Testis (tissue), 3 donors: ENCODE results near the gene KTI12. TPM values are rescaled to one million over a fixed set of nuclear protein-coding genes. Genes with fewer than 3 reads are reported as not detected.
"Not testable (repeated sequence)": the region's sequence is repeated elsewhere in the genome, so short reads cannot be mapped to it uniquely, and the experiment has no call there.

Experiments
- DNase-seq: peaks from one replicate; pipeline ENCODE4 v3.0.0-alpha.2; 2019
- H3K27ac ChIP-seq, 2 donors: fragments of 200-600 bp; sonication (generic); one replicate each; pipeline ENCODE4 v1.5.1; 2019
- H3K27me3 ChIP-seq: fragments of 200-600 bp; sonication (generic); one replicate; pipeline ENCODE4 v1.5.1; 2019
- H3K36me3 ChIP-seq: fragments of 200-600 bp; sonication (generic); one replicate; pipeline ENCODE4 v1.5.1; 2017; ENCODE audit warnings: low read depth; ENCODE audit errors: missing control alignments
- H3K4me1 ChIP-seq: fragments of 200-600 bp; sonication (generic); one replicate; pipeline ENCODE4 v1.5.1; 2019
- H3K4me3 ChIP-seq, 2 donors: fragments of 200-600 bp; sonication (generic); one replicate each; pipeline ENCODE4 v1.5.1; 2017 to 2019
- H3K9me3 ChIP-seq: fragments of 200-600 bp; sonication (generic); one replicate; pipeline ENCODE4 v1.5.1; 2017
- POLR2A ChIP-seq: fragments of 450-650 bp; IDR thresholded peaks from one replicate; pipeline ENCODE4 v1.6.1; 2017; ENCODE audit warnings: antibody characterized with exemption, mild to moderate bottlenecking, moderate library complexity
- WGBS, 2 donors: methylation state at CpG; one replicate each; pipeline ENCODE4 v1.1.5; 2018; 5-methylcytosine and 5-hydroxymethylcytosine counted together
- intact Hi-C: fragments of 100-400 bp; cut with DNase I; formaldehyde crosslinking; loops from one replicate; pipeline ENCODE4 v1.15.1; 2023; ENCODE audit warnings: low total_unique reads
- polyA plus RNA-seq: library from polyadenylated mRNA; stranded (reverse); fragments of 350-450 nt; fragmentation: Illumina TruSeq; extraction: RNeasy Lipid Tissue Mini Kit (QIAGEN cat#74804); gene quantifications from one replicate; pipeline ENCODE4 v1.2.3, GENCODE V29; 2014; ENCODE audit warnings: low read depth, low replicate concordance; ENCODE audit not compliant: insufficient read depth
- total RNA-seq, 2 donors: library from RNA; depleted of rRNA; stranded (reverse); fragments of >200 nt; gene quantifications; one replicate each; pipeline ENCODE4 v1.2.3, GENCODE V29; 2016
- TF ChIP-seq, protein P1 (sequence below), 3 experiments: fragments of 450-650 bp in 2 of 3; fragments of 200-600 bp in 1 of 3; sonication (generic) in 1 of 3; IDR thresholded peaks; one replicate each; pipeline ENCODE4 v1.5.1; 2016 to 2019; ENCODE audit warnings: antibody characterized with exemption in 3 of 3, mild to moderate bottlenecking in 2 of 3, moderate library complexity in 1 of 3

KTI12 gene
- total and polyA plus RNA-seq, 3 donors from 2014 or later = 10.6 to 15.7 (median 15.2) TPM

DNA sequence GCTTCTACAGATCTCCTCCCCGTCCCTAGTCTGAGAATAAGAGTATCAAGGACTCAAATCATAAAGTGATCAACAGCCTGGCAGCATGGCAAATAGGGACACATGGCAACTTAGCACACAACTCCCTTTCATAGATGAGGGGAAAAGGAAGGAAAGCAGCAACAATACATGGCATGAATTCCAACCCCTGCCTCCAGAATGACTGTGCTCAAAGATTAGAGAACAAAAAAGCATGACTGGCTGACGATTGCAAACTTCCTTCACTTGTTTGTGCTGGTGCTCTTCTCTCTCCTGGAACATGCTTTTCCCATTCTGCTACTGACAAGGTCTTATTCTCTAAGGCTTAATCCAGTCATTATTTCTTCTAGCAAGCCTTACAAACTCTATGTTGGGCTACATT is 11.5 kb downstream of the KTI12 start:
- WGBS, 2 donors = 64 to 80% methylated on average over 2 of the region's 2 CpGs
- Histone ChIP-seq H3K27me3 (no peaks in the 10 kb centered on the region), H3K4me1 (no peaks in the 10 kb centered on the region), H3K9me3 (no peaks in the 10 kb centered on the region), H3K27ac (no peak overlapping the region), H3K36me3 (no peaks in the 10 kb centered on the region), H3K4me3 (no peak overlapping the region)
- no peak for TF ChIP-seq POLR2A
- TF ChIP-seq, protein P1, sequence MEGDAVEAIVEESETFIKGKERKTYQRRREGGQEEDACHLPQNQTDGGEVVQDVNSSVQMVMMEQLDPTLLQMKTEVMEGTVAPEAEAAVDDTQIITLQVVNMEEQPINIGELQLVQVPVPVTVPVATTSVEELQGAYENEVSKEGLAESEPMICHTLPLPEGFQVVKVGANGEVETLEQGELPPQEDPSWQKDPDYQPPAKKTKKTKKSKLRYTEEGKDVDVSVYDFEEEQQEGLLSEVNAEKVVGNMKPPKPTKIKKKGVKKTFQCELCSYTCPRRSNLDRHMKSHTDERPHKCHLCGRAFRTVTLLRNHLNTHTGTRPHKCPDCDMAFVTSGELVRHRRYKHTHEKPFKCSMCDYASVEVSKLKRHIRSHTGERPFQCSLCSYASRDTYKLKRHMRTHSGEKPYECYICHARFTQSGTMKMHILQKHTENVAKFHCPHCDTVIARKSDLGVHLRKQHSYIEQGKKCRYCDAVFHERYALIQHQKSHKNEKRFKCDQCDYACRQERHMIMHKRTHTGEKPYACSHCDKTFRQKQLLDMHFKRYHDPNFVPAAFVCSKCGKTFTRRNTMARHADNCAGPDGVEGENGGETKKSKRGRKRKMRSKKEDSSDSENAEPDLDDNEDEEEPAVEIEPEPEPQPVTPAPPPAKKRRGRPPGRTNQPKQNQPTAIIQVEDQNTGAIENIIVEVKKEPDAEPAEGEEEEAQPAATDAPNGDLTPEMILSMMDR (IDR thresholded peaks at IDR 0.05) = no peak
- DNase-seq = no peak
- intact Hi-C loops = no loop called here

DNA sequence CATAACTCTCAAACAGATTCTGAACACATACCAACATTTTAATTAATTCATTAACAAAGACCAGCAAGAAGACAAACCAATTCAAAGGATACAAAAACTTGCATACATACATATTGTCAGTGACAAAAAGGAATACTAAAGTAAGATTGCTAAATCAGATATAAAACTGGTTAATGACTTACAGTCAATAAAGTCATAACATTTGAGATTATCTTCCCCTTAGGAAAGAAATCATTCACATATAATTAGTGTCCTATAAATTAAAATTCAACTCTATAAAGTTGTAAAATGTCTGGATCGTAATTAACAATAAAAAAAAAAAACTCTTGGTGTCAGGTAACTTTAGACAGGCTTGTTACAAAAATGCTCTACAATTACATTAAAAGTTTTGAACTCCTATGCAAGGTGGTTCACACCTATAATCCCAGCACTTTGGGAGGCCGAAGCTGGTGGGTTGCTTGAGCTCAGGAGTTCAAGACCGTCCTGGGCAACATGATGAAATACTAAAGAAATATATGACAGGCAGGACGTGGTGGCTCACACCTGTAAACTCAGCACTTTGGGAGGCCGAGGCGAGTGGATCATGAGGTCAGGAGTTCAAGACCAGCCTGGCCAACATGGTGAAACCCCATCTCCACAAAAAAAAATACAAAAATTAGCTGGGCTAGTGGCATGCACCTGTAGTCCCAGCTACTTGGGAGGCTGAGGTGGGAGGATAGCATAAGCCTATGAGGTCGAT is 25.4 kb downstream of the KTI12 start:
- TF ChIP-seq, protein P1 (IDR thresholded peaks at IDR 0.05) = no peak
- no peak for TF ChIP-seq POLR2A
- no peaks in the 10 kb centered on the region for H3K9me3 ChIP-seq
- DNase-seq = no peak
- WGBS, 2 donors = 88 to 91% methylated on average over 7 of the region's 7 CpGs
- no peaks in the 10 kb centered on the region for H3K27me3 ChIP-seq
- no peak overlapping the region for H3K4me3 ChIP-seq
- intact Hi-C loops = no loop called here
- peaks cover 26% of the 10 kb centered on the region for H3K4me1 ChIP-seq
- H3K36me3 ChIP-seq = no peaks in the 10 kb centered on the region
- peak overlapping the region in 1 of 2 donors; percentile 42 for H3K27ac ChIP-seq

DNA sequence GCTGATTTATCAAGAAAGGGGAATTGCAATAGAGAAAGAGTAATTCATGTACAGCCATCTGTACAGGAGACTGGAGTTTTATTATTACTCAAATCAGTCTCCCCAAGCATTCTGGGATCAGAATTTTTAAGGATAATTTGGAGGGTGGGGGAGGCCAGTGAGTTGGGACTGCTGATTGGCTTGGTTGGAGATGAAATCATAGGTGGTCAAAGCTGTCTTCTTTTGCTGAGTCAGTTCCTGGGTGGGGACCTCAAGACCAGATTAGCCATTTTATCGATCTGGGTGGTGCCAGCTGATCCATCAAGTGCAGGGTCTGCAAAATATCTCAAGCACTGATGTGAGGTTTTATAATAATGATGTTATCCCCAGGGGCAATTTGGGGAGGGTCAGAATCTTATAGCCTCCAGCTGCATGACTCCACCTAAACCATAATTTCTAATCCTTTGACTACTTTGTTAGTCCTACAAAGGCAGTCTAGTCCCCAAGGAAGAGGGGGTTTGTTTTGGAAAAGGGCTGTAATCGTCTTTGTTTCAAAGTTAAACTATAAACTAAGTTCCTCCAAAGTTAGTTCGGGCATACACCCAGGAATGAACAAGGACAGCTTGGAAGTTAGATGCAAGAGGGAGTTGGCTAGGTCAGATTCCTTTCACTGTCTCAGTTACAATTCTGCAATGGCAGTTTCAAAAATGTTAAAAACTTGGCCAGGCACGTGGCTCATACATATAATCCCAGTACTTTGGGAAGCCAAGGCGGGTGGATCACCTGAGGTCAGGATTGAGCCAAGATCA is 26.2 kb downstream of the KTI12 start:
- peaks cover 26% of the 10 kb centered on the region for H3K4me1 ChIP-seq
- H3K9me3 ChIP-seq = no peaks in the 10 kb centered on the region
- TF ChIP-seq POLR2A = no peak
- TF ChIP-seq, protein P1 (IDR thresholded peaks at IDR 0.05) = no peak
- H3K27ac ChIP-seq = peak overlapping the region; percentile 3 to 42
- DNase-seq = no peak
- H3K4me3 ChIP-seq = no peak overlapping the region
- H3K36me3 ChIP-seq = no peaks in the 10 kb centered on the region
- intact Hi-C loops = no loop called here
- 32 to 40% methylated on average over 5 of the region's 5 CpGs for WGBS, 2 donors
- no peaks in the 10 kb centered on the region for H3K27me3 ChIP-seq

DNA sequence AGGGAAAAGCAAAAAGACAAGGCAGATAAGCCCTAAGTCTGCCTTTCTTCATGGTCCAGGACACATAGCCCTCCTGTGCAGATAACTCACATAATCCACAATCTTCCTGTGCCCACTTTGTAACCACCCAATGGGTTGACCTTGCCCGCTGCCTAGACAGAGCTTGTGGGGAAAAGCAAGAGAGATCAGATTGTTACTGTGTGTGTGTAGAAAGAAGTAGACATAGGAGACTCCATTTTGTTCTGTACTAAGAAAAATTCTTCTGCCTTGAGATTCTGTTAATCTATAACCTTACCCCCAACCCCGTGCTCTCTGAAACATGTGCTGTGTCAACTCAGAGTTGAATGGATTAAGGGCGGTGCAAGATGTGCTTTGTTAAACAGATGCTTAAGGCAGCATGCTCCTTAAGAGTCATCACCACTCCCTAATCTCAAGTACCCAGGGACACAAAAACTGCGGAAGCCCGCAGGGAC is 27.5 kb downstream of the KTI12 start:
- peak overlapping the region; percentile 77 to 80 for H3K27ac ChIP-seq
- intact Hi-C loops, H3K36me3 ChIP-seq, H3K9me3 ChIP-seq, H3K27me3 ChIP-seq, H3K4me3 ChIP-seq, DNase-seq: not testable (repeated sequence)
- WGBS, 2 donors = 33 to 45% methylated on average over 5 of the region's 5 CpGs
- peaks cover 26% of the 10 kb centered on the region for H3K4me1 ChIP-seq

DNA sequence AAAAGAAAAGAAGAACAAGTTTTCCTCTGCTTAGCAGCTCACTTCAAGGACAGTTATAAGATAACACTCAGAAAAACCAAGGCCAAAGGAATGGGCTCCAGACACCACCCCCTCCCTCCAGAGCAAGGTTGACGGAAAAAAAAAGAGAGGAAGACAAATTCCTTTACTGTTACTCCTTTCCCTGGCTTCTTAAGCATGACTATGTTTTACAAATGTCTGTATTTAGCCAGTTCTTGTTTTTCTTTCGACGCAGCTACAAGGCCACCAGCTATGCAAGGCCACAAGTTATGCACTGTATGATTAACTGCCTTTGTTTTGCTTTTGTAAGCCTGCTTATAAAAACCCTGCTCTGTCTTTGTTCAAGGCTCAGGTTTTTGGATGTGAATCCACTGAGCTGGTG is 28.1 kb downstream of the KTI12 start:
- H3K4me1 ChIP-seq = peaks cover 26% of the 10 kb centered on the region
- intact Hi-C loops, H3K27me3 ChIP-seq, H3K4me3 ChIP-seq, H3K9me3 ChIP-seq, H3K36me3 ChIP-seq: not testable (repeated sequence)
- WGBS, 2 donors = 34 to 48% methylated on average over 3 of the region's 3 CpGs
- peak; percentile 37 for DNase-seq
- peak overlapping the region; percentile 77 to 80 for H3K27ac ChIP-seq
